GM12878 (cell line): ENCODE results near the gene VWA3B. TPM values are rescaled to one million over a fixed set of nuclear protein-coding genes. Genes with fewer than 3 reads are reported as not detected.

Source experiments
- ATAC-seq: fragments of 200-7000 bp; cut with Tn5 transposase; 3 replicates; pipeline ENCODE4 v1.9.1; 2020; ENCODE audit warnings: mild to moderate bottlenecking, moderate library complexity
- BruUV-seq: library from RNA; stranded (reverse); fragments of 400-500 nt; replicated peaks from 2 replicates; lab custom pipeline; 2021; lab: Mats Ljungman, UMichigan
- CTCF ChIA-PET: fragments of 300-600 bp; sonication (Branson Sonifier 250); formaldehyde crosslinking; extraction: SDS; loops from one replicate; lab custom pipeline; 2021; ENCODE audit warnings: inconsistent platforms; lab: Yijun Ruan, JAX
- POLR2A ChIA-PET: fragments of 350-600 bp; formaldehyde crosslinking; extraction: SDS; loops from one replicate; lab custom pipeline; 2021; ENCODE audit warnings: inconsistent platforms; lab: Charles Lee
- RAD21 ChIA-PET: fragments of 300-600 bp; sonication (Branson Sonifier 250); formaldehyde crosslinking; loops from one replicate; lab custom pipeline; 2023; ENCODE audit warnings: antibody characterized with exemption; ENCODE audit not compliant: unreplicated experiment; lab: Charles Lee
- SMC1A ChIA-PET: fragments of 300-600 bp; sonication (Branson Sonifier 250); formaldehyde crosslinking; loops from one replicate; lab custom pipeline; 2023; ENCODE audit not compliant: unreplicated experiment, uncharacterized antibody; lab: Charles Lee
- DNase-seq: peaks from one replicate; pipeline ENCODE4 v3.0.0-alpha.2; 2011; ENCODE audit warnings: low read depth, low spot score
- FAIRE-seq: peaks from 3 replicates; lab custom pipeline; 2011; peaks lifted over from hg19 to GRCh38; lab: Jason Lieb, UNC
- H2AFZ ChIP-seq: 2 replicates; pipeline ENCODE4 v1.6.0; 2011; ENCODE audit warnings: low read depth, low read length, control low read depth; ENCODE audit not compliant: control insufficient read depth
- H3K27ac ChIP-seq: 2 replicates; pipeline ENCODE4 v1.5.1; 2011; ENCODE audit warnings: control low read depth; ENCODE audit not compliant: control insufficient read depth, insufficient read depth
- H3K27me3 ChIP-seq, 2 experiments: replicated peaks in 1 of 2; 2 replicates each; pipeline versions ENCODE4 v1.6.0 to v1.6.1; 2011; ENCODE audit warnings: low read length in 1 of 2; ENCODE audit not compliant: control insufficient read depth in 2 of 2, insufficient read depth in 2 of 2
- H3K36me3 ChIP-seq, 2 experiments: 2 replicates each; pipeline ENCODE4 v1.5.1; 2011; ENCODE audit warnings: low read length in 1 of 2; ENCODE audit not compliant: control insufficient read depth in 2 of 2, insufficient read depth in 2 of 2
- H3K4me1 ChIP-seq: 2 replicates; pipeline ENCODE4 v1.6.1; 2011; ENCODE audit warnings: mild to moderate bottlenecking, low read length, moderate library complexity, mixed read lengths; ENCODE audit not compliant: control insufficient read depth, insufficient read depth
- H3K4me2 ChIP-seq: 2 replicates; pipeline ENCODE4 v1.6.0; 2011; ENCODE audit warnings: control low read depth; ENCODE audit not compliant: control insufficient read depth, insufficient read depth
- H3K4me3 ChIP-seq: fragments of 200-600 bp; sonication (generic); 2 replicates; pipeline ENCODE4 v1.5.1; 2016
- H3K79me2 ChIP-seq: 2 replicates; pipeline ENCODE4 v1.6.0; 2011; ENCODE audit warnings: low read length; ENCODE audit not compliant: control insufficient read depth, insufficient read depth
- H3K9ac ChIP-seq: 2 replicates; pipeline ENCODE4 v1.8.0; 2011; ENCODE audit warnings: low read length, control low read depth, mixed read lengths; ENCODE audit not compliant: control insufficient read depth, insufficient read depth
- H3K9me3 ChIP-seq: replicated peaks from 3 replicates; pipeline ENCODE4 v1.5.1; 2011; ENCODE audit warnings: mild to moderate bottlenecking, low read length; ENCODE audit not compliant: control insufficient read depth, insufficient read depth
- H4K20me1 ChIP-seq: 2 replicates; pipeline ENCODE4 v1.6.0; 2011; ENCODE audit not compliant: control insufficient read depth, insufficient read depth
- ATF3 ChIP-seq: IDR thresholded peaks from 2 replicates; pipeline ENCODE4 v1.6.1; 2011; ENCODE audit warnings: low read depth, mild to moderate bottlenecking, low read length, moderate library complexity, borderline replicate concordance; ENCODE audit errors: extremely low read depth
- CHD2 ChIP-seq: IDR thresholded peaks from 2 replicates; pipeline ENCODE4 v1.6.1; 2011; ENCODE audit warnings: low read depth, low read length, improper control_type of control experiment, borderline replicate concordance
- CREM ChIP-seq: IDR thresholded peaks from 2 replicates; pipeline ENCODE4 v1.6.1; 2014; ENCODE audit warnings: antibody characterized with exemption, low read depth
- FOS ChIP-seq: IDR thresholded peaks from 3 replicates; pipeline ENCODE4 v1.6.1; 2011; ENCODE audit warnings: borderline replicate concordance; ENCODE audit not compliant: insufficient read length; ENCODE audit errors: extremely low read depth
- NBN ChIP-seq: fragments of 450-650 bp; IDR thresholded peaks from 2 replicates; pipeline ENCODE4 v1.6.1; 2016
- NFYA ChIP-seq: IDR thresholded peaks from 2 replicates; pipeline ENCODE4 v1.6.1; 2011; ENCODE audit warnings: low read depth, mild to moderate bottlenecking, low read length, improper control_type of control experiment, borderline replicate concordance
- NR2C2 ChIP-seq: IDR thresholded peaks from 2 replicates; pipeline ENCODE4 v1.6.1; 2011; ENCODE audit warnings: borderline replicate concordance, low read depth; ENCODE audit not compliant: control insufficient read depth, insufficient read length
- RB1 ChIP-seq: fragments of 450-650 bp; formaldehyde crosslinking; IDR thresholded peaks from 2 replicates; pipeline ENCODE4 v1.6.1; 2017; ENCODE audit warnings: mild to moderate bottlenecking, borderline replicate concordance
- SMARCA5 ChIP-seq: fragments of 450-650 bp; IDR thresholded peaks from 2 replicates; pipeline ENCODE4 v1.6.1; 2017; ENCODE audit warnings: mild to moderate bottlenecking
- TARDBP ChIP-seq: IDR thresholded peaks from 2 replicates; pipeline ENCODE4 v1.6.1; 2016; ENCODE audit warnings: borderline replicate concordance
- TBL1XR1 ChIP-seq: IDR thresholded peaks from 2 replicates; pipeline ENCODE4 v1.6.1; 2012; ENCODE audit warnings: low read depth, low read length, improper control_type of control experiment
- TCF12 ChIP-seq: IDR thresholded peaks from 2 replicates; pipeline ENCODE4 v1.6.1; 2011; ENCODE audit warnings: low read depth, mild to moderate bottlenecking, low read length
- ZBED1 ChIP-seq: IDR thresholded peaks from 2 replicates; pipeline ENCODE4 v1.6.1; 2016; ENCODE audit warnings: borderline replicate concordance
- ZNF217 ChIP-seq: fragments of 450-650 bp; IDR thresholded peaks from 2 replicates; pipeline ENCODE4 v1.6.1; 2017; ENCODE audit warnings: antibody characterized with exemption, mild to moderate bottlenecking
- ZNF384 ChIP-seq: IDR thresholded peaks from 2 replicates; pipeline ENCODE4 v1.6.1; 2012; ENCODE audit warnings: low read depth, mild to moderate bottlenecking, low read length, improper control_type of control experiment, borderline replicate concordance
- WGBS: methylation state at CpG from one replicate; pipeline ENCODE4 v1.1.6; 2016; ENCODE audit warnings: low lambda C conversion rate; ENCODE audit not compliant: insufficient replicate concordance, insufficient coverage; ENCODE audit errors: missing lambda C conversion rate; 5-methylcytosine and 5-hydroxymethylcytosine counted together
- in situ Hi-C: fragments of 300-500 bp; cut with MboI; formaldehyde crosslinking; loops from 9 replicates; pipeline ENCODE4 v1.14.3; 2018; ENCODE audit warnings: mixed read lengths
- intact Hi-C: fragments of 100-400 bp; cut with micrococcal nuclease; formaldehyde crosslinking; loops from one replicate; pipeline ENCODE4 v1.14.2; 2022; ENCODE audit not compliant: unreplicated experiment
- polyA plus RNA-seq, 11 experiments: library from polyadenylated mRNA; depleted of rRNA in 4 of 11; unstranded in 6 of 11; stranded (reverse) in 5 of 11; fragments of >200 nt; fragmentation: Nextera tagmentation in 4 of 11; fragmentation: Illumina TruSeq in 1 of 11; extraction: Ambion mirVana in 4 of 11; extraction: Trizol in 1 of 11; gene quantifications; 1 replicate in 1 of 11; 2 replicates in 10 of 11; pipeline versions ENCODE4 v1.2.1 to v1.2.3, GENCODE V29; 2011 to 2016; ENCODE audit warnings: inconsistent platforms in 2 of 11, missing spikeins in 2 of 11, low read depth in 1 of 11
- total RNA-seq, 4 experiments: library from RNA; depleted of rRNA in 3 of 4; stranded (reverse); fragments of >200 nt in 3 of 4; fragmentation: Illumina TruSeq in 1 of 4; extraction: Trizol in 1 of 4; gene quantifications; 2 replicates each; pipeline versions ENCODE4 v1.2.1 to v1.2.3, GENCODE V29; 2013 to 2021
- TF ChIP-seq, protein P1 (sequence below): fragments of 450-650 bp; formaldehyde crosslinking; IDR thresholded peaks from 2 replicates; pipeline ENCODE4 v1.4.0; 2020; ENCODE audit warnings: mild to moderate bottlenecking, moderate library complexity
- TF ChIP-seq, protein P2 (sequence below): fragments of 450-650 bp; IDR thresholded peaks from 2 replicates; pipeline ENCODE4 v1.6.1; 2016; ENCODE audit warnings: mild to moderate bottlenecking
- TF ChIP-seq, protein P3 (sequence below): fragments of 450-650 bp; conservative IDR thresholded peaks from 2 replicates; pipeline ENCODE4 v1.6.1; 2017; ENCODE audit warnings: mild to moderate bottlenecking, moderate library complexity

Gene VWA3B
- total and polyA plus RNA-seq, 10 of the 15 experiments (the other 5 are each of a cell fraction or from before 2014, with no cell fraction given), result 0.04 to 0.86 (median 0.19) TPM; not detected in 4

DNA sequence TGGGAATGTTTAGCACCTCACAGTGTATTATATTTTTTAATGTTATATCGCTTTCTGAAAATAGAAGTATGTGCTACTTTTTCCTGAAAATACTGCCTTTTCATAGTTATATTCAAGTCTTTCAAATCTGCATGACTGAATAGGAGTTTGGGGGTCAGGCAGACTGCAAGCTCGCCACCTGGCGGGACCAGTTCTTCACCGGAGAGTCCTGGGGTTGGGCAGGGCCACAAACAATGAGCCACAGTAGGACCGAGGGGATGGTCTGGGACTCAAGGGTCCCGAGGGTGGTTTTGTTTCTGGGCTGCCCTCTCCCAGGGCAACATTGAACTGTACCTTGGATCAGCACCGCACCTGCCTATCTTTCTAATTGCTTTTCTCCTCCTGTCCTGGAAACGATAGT is 70.6 kb downstream of the VWA3B start (continued):
- TF ChIP-seq, protein P1, sequence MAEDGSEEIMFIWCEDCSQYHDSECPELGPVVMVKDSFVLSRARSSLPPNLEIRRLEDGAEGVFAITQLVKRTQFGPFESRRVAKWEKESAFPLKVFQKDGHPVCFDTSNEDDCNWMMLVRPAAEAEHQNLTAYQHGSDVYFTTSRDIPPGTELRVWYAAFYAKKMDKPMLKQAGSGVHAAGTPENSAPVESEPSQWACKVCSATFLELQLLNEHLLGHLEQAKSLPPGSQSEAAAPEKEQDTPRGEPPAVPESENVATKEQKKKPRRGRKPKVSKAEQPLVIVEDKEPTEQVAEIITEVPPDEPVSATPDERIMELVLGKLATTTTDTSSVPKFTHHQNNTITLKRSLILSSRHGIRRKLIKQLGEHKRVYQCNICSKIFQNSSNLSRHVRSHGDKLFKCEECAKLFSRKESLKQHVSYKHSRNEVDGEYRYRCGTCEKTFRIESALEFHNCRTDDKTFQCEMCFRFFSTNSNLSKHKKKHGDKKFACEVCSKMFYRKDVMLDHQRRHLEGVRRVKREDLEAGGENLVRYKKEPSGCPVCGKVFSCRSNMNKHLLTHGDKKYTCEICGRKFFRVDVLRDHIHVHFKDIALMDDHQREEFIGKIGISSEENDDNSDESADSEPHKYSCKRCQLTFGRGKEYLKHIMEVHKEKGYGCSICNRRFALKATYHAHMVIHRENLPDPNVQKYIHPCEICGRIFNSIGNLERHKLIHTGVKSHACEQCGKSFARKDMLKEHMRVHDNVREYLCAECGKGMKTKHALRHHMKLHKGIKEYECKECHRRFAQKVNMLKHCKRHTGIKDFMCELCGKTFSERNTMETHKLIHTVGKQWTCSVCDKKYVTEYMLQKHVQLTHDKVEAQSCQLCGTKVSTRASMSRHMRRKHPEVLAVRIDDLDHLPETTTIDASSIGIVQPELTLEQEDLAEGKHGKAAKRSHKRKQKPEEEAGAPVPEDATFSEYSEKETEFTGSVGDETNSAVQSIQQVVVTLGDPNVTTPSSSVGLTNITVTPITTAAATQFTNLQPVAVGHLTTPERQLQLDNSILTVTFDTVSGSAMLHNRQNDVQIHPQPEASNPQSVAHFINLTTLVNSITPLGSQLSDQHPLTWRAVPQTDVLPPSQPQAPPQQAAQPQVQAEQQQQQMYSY (CRISPR knock-in tag), result no peak

- DNase-seq (no peak), FAIRE-seq (no peak), ATAC-seq (no peak)
- Histone ChIP-seq H3K79me2 (no peaks in the 10 kb centered on the region), H4K20me1 (no peaks in the 10 kb centered on the region), H2AFZ (no peak overlapping the region), H3K9ac (no peak overlapping the region), H3K4me3 (no peak overlapping the region), H3K27me3 (no peaks in the 10 kb centered on the region), H3K9me3 (no peaks in the 10 kb centered on the region), H3K4me1 (no peaks in the 10 kb centered on the region), H3K36me3 (no peaks in the 10 kb centered on the region), H3K27ac (no peak overlapping the region), H3K4me2 (no peak overlapping the region)
- 39% methylated on average over 8 of the region's 8 CpGs for WGBS
- in situ Hi-C loops, result loop anchor here (25.0 kb wide), 1 partner anchor 346 kb away; no protein-coding TSS in a partner anchor
- RAD21 ChIA-PET, result interaction anchor here (1.8 kb wide), 1 partner anchor 351 kb away, joined by 6 read pairs; no protein-coding TSS in a partner anchor
- CTCF ChIA-PET, result no interaction called here
- BruUV-seq, result no TSS peak
- SMC1A ChIA-PET, result interaction anchor here (1.1 kb wide), 1 partner anchor 351 kb away, joined by 3 read pairs; no protein-coding TSS in a partner anchor
- intact Hi-C loops, result no loop called here
- POLR2A ChIA-PET, result no interaction called here
- no peak for TF ChIP-seq NBN
- no peak for TF ChIP-seq CREM
- TF ChIP-seq, protein P2, sequence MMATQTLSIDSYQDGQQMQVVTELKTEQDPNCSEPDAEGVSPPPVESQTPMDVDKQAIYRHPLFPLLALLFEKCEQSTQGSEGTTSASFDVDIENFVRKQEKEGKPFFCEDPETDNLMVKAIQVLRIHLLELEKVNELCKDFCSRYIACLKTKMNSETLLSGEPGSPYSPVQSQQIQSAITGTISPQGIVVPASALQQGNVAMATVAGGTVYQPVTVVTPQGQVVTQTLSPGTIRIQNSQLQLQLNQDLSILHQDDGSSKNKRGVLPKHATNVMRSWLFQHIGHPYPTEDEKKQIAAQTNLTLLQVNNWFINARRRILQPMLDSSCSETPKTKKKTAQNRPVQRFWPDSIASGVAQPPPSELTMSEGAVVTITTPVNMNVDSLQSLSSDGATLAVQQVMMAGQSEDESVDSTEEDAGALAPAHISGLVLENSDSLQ, result no peak
- no peak for TF ChIP-seq ZNF384
- TF ChIP-seq RB1, result no peak
- no peak for TF ChIP-seq TARDBP
- no peak for TF ChIP-seq TCF12
- TF ChIP-seq FOS, result no peak
- TF ChIP-seq SMARCA5, result no peak
- no peak for TF ChIP-seq ZNF217
- no peak for TF ChIP-seq CHD2
- TF ChIP-seq NR2C2, result no peak
- TF ChIP-seq, protein P3, sequence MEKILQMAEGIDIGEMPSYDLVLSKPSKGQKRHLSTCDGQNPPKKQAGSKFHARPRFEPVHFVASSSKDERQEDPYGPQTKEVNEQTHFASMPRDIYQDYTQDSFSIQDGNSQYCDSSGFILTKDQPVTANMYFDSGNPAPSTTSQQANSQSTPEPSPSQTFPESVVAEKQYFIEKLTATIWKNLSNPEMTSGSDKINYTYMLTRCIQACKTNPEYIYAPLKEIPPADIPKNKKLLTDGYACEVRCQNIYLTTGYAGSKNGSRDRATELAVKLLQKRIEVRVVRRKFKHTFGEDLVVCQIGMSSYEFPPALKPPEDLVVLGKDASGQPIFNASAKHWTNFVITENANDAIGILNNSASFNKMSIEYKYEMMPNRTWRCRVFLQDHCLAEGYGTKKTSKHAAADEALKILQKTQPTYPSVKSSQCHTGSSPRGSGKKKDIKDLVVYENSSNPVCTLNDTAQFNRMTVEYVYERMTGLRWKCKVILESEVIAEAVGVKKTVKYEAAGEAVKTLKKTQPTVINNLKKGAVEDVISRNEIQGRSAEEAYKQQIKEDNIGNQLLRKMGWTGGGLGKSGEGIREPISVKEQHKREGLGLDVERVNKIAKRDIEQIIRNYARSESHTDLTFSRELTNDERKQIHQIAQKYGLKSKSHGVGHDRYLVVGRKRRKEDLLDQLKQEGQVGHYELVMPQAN, result no peak
- TF ChIP-seq ZBED1, result no peak
- TF ChIP-seq NFYA, result no peak
- TF ChIP-seq TBL1XR1, result no peak
- TF ChIP-seq ATF3, result no peak
Observed at GRCh38 chr2:98158305-98158704, 71.3 kb downstream of the VWA3B start.
